Erythroblast (primary cell): ENCODE results near the gene PTGFR.

Source experiments
- DNase-seq, 2 experiments: peaks; one replicate each; lab custom pipeline; 2025; lab: John Stamatoyannopoulos, UW
- GATA1 ChIP-seq: IDR thresholded peaks from 2 replicates; pipeline ENCODE4 v1.6.1; 2011; ENCODE audit warnings: low read depth, mild to moderate bottlenecking, control low read depth, low read length, moderate library complexity
- POLR2A ChIP-seq: IDR thresholded peaks from 2 replicates; pipeline ENCODE4 v1.6.1; 2011; ENCODE audit warnings: mild to moderate bottlenecking, low read length

PTGFR gene

GRCh38 chr1:78577257-78578100 is 86.7 kb downstream of the PTGFR start:
- TF ChIP-seq POLR2A (no peak), GATA1 (no peak)
- no peak for DNase-seq

- no peak for DNase-seq
Observed at GRCh38 chr1:78586572-78586971, 95.8 kb downstream of the PTGFR start.

GRCh38 chr1:78587211-78587610 is 96.4 kb downstream of the PTGFR start:
- DNase-seq: no peak

More at GRCh38 chr1:78586572-78586971, 95.8 kb downstream of the PTGFR start:
- TF ChIP-seq POLR2A: no peak
- no peak for TF ChIP-seq GATA1

More at GRCh38 chr1:78587211-78587610, 96.4 kb downstream of the PTGFR start:
- TF ChIP-seq GATA1 (no peak), POLR2A (no peak)
